Stimulated activated naive CD4-positive, alpha-beta T cell (primary cell): ENCODE data around the gene AKT3.

Experiments used
- DNase-seq, 6 experiments: peaks; one replicate each; lab custom pipeline; 2025; lab: John Stamatoyannopoulos, UW

AKT3 gene

GRCh38 chr1:243557866-243558265 lies 292.2 kb downstream of the AKT3 start:
- DNase-seq, result no peak

DNA sequence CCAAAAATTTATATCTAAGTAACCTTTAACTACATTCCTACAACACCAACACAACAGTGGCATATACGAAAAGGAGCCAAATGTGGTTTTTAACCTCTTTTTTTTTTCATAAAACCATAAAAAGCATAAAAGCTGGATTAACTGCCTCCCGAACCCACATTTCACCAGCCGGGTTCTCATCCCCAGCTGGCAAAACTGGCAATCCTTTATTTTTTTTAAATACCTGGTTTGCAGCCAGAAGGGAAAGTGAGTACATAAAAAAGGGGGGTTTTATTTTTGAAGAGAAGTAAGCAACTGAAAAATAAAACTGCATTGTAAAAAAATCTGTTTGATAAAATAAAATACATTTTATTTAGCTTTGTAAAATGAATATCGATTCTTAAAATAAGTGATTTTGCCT lies 295.4 kb downstream of the AKT3 start:
- DNase-seq, result no peak

DNA sequence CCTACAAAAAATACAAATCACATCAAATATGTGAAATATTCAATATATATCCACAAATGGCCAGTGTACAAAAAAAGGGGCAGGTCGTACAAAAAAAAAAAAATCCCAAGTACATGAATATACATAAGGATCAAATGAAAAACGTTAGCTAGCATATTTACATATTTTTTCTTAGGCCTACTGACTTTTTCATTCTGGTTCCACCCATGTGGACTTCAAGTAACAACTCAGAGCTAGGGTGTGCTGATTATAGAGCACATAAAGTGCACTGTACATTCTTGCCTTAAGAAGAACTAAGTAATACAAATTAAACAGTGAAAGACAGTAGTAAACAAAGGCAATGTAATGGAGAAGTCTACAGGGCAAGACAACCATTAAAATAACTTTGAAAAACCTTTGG lies 297.0 kb downstream of the AKT3 start:
- no peak for DNase-seq

DNA sequence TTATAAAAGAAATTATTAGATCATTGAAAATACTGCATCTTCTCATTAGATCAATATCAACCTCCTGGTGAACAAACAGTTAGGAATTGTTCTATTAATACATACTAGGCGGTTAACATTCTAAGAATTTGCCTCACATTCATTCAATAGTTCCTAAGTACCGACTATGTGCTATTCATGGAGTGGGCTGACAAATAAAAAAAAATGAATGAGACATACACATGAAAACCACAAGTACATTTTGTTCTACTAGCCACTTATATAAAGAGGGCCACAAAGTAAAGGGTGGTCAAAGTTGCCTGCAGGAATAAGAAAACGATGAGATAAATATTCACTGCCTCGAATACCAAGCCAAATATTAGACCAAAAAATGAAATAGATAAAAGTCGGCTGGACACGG lies 299.8 kb downstream of the AKT3 start:
- DNase-seq, result no peak

DNA sequence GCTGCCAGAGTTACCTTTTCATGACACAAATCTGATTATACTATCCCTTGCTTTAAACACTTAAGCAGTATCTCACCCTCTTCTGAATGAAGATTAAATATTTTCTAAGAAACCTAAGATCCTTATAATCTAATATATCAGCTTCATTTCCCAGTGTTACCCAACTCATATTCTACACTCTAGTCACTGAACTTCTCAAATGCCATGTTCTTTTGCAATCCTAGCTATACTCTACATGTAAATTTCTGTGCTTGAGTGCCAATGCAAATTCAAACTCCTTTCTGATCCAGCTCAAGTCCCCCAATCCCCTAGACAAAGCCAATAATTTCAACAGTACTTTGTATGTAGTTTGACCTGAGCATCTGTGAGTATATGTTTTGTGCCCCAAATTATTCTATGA lies 300.3 kb downstream of the AKT3 start:
- DNase-seq, result no peak

DNA sequence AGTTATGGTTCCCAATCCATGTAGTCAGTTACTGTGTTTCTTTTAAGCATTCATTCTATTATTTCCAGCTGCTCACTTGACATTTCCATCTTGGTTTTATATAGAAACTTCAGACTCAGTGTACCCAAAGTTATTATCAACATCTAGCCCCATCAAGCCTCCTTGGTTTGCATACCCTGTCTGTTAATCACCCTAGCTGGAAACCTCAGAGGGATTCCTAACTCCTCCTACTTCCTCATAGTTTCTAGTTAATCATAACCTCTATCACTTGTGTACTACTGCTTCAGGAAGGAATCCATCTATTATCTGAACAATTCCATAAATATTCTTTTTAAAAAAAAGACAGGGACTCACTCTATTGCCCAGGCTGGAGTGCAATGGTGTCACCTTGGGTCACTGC lies 300.9 kb downstream of the AKT3 start:
- DNase-seq, result no peak

- DNase-seq, result no peak
Observed at GRCh38 chr1:243548516-243548915, 301.5 kb downstream of the AKT3 start.

- no peak for DNase-seq
Observed at GRCh38 chr1:243547891-243548290, 302.2 kb downstream of the AKT3 start.

GRCh38 chr1:243546457-243546856 lies 303.6 kb downstream of the AKT3 start:
- no peak for DNase-seq

GRCh38 chr1:243543501-243543900 lies 306.5 kb downstream of the AKT3 start:
- DNase-seq, result no peak

DNA sequence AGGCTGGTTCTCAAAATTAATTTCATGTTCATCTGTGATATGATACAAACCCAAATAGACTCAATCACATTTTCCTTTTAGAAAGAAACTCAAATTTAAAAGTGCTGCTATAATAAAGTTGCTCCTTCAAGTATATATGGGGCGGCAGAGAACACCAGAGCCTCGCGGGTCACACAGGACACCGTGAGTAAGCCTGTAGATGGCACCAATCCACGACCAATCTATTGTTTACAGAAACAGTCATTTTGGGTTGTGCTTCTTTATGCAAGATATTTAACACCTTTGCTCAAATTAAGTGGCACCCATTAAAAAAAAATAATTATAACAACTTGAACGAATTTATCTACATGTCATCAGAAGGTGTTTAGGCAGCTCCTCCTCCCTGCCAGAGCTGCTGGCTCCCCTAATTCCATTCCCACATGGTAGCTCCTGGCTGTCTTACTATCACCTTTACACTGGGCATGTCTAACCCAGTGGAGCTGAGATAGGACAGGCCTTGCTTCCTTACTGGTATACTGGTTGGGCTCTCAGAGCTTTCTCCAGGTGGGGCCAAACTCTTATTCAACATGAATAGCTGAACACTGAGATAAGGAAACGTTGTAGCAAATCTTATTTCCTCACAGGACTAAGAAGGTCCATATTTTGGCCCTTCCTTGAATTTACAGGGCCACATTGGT lies 307.2 kb downstream of the AKT3 start:
- DNase-seq, result no peak

DNA sequence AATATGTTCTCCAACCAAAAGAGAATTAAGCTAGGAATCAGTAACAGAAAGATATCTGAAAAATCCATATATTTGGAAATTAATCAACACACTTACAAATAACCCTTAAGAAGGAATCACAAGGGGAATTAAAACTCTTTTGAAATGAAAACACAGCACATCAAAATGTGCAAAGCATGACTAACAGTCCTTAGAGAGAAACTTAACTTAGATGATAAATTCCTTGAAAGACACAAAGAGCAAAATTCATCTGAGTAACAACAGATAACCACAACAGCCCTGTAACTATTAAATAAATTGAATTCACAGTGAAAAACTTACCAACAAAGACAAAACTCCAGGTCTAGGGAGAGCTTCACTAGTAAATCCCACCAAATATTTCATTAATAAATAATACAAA lies 310.4 kb downstream of the AKT3 start:
- DNase-seq, result no peak

DNA sequence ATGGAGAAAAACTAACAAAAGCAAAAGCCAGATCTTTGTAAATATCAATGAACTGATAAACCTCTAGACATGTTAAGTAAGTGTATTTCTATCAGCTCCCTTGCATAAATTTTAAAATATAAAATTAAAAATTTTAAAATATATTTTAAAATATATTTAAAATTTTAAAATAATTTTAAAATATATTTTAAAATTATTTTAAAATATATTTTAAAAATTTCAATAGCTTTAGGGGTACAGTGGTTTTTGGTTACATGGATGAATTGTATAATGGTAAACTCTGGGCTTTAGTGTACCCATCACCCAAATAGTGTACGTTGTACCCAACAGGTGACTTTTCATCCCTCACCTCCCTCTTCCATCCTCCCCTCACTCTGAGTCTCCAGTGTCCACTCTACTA lies 315.0 kb downstream of the AKT3 start:
- no peak for DNase-seq

DNA sequence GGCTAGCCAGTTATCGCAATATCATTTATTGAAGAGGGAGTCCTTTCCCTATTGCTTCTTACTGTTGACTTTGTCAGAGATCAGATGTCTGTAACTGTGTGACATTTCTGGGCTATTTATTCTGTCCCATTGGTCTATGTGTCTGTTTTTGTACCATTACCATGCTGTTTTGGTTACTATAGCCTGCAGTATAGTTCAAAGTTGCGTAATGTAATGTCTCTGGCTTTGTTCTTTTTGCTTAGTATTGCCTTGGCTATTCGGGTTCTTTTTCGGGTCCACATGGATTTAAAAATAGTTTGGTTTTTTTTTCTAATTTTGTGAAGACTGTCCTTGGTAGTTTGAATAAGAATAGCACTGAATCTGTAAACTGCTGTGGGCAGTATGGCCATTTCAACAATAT lies 320.5 kb downstream of the AKT3 start:
- no peak for DNase-seq

DNA sequence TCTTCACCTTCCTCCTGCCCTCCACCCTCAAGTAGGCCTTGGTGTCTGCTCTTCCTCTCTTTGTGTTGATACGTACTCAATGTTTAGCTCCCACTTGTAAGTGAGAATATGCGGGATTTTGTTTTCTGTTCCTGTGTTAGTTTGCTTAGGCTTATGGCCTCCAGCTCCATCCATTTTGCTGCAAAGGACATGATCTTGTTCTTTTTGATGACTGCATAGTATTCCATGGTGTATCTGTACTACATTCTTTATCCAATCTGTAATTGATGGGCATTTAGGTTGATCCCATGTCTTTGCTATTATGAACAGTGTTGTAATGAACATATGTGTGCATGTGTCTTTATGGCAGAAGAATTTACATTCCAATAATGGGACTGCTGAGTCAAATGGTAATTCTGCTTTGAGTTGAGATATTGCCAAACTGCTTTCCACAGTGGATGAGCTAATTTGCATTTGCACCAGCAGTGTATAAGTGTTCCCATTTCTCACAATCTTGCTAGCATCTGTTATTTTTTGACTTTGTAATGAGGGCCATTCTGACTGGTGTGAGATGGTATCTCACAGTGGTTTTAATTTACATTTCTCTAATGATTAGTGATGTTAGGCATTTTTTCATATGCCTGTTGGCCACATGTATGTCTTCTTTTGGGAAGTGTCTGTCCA lies 321.5 kb downstream of the AKT3 start:
- no peak for DNase-seq

GRCh38 chr1:243526180-243526579 lies 323.9 kb downstream of the AKT3 start:
- no peak for DNase-seq

GRCh38 chr1:243525085-243525487 lies 325.0 kb downstream of the AKT3 start:
- no peak for DNase-seq

DNA sequence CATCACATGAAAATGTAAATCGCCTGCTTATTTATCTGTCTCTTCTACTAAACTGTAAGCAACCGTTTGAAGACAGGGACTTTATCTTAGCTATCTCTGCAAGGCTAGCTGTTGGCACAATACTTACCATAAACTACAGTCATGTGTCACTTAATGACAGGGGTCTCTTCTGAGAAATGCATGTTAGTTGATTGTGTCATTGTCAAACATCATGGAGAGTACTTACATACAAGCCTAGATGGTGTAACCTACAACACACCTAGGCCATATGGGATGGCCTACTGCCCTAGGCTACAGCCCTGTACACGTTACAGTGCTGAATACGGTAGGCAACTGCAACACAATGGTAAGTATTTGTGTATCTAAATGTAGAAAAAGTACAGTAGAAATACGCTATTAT lies 326.3 kb downstream of the AKT3 start:
- no peak for DNase-seq

- no peak for DNase-seq
Observed at GRCh38 chr1:243520831-243521230, 329.2 kb downstream of the AKT3 start.

DNA sequence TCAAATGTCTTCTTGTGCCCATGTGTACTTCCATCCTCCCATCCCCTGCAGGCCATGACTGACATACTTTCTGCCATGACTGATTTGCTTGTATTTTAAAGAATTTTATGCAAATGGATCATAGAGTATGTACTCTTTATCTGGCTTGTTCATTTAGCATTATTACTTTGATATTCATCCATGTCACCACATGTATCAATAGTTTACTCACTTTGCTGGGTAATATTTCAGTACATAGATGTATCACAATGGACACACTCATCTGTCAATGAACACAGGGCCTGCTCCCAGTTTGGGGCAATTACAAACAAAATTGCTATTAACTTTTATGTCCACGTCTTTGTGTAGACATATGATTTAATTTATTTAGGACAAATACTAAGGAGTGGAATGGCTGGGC lies 335.1 kb downstream of the AKT3 start:
- DNase-seq, result no peak

- no peak for DNase-seq
Observed at GRCh38 chr1:243513726-243514491, 336.1 kb downstream of the AKT3 start.

- DNase-seq, result no peak
Observed at GRCh38 chr1:243510928-243511327, 339.1 kb downstream of the AKT3 start.

DNA sequence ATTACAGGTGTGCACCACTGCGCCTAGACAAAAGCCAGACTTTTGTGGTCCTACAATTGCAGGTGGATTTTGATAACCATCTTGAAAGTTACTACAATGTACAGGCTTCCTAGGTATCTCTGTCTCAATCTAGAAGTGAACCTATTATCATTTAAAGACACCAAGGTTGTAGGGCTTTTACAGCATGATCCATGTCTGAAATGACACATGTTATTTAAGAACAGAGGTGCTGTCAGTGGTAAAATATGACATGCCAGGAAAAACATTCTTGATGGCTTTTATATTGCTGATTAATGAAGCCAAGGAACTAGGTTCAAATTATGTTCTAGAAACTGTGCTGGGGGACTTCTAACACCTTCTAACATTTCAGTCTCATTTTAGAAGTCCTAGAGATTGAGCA lies 341.1 kb downstream of the AKT3 start:
- no peak for DNase-seq
